ENCODE data around the gene IFT27. TPM values are rescaled to one million over a fixed set of nuclear protein-coding genes. Genes with fewer than 3 reads are reported as not detected.

Gene IFT27
- total RNA-seq, 1 experiment from 2014 or later: 19.9 TPM

- H3K79me2 ChIP-seq (ENCODE audit: low read length): no peaks in the 10 kb centered on the region
- H3K4me1 ChIP-seq (ENCODE audit: insufficient read depth, low read length): no peaks in the 10 kb centered on the region
- no peak overlapping the region for H3K9ac ChIP-seq (ENCODE audit: low read length)
- H3K27ac ChIP-seq (ENCODE audit: low read length): no peak overlapping the region
- no peaks in the 10 kb centered on the region for H3K9me3 ChIP-seq (ENCODE audit: low read length)
- no peak for ATAC-seq
- no peaks in the 10 kb centered on the region for H3K9me2 ChIP-seq (replicated peaks; ENCODE audit: low read length)
- H2AFZ ChIP-seq (ENCODE audit: low read length): no peak overlapping the region
- no peaks in the 10 kb centered on the region for H4K20me1 ChIP-seq (ENCODE audit: low read length)
- POLR2A ChIA-PET (ENCODE audit: unreplicated experiment): no interaction called here
- 0 out of 2 replicates have a peak, but pooled peaks cover under 1% of the 10 kb centered on the region for H3K27me3 ChIP-seq (ENCODE audit: low read length)
- intact Hi-C loops (cut with micrococcal nuclease): no loop called here
- H3K4me3 ChIP-seq (ENCODE audit: low read length): no peak overlapping the region
- no peak for DNase-seq
- no TSS peak for BruUV-seq (replicated peaks)
- H3F3A ChIP-seq (ENCODE audit: low read length, unreplicated experiment): no peaks in the 10 kb centered on the region
- CTCF ChIA-PET: no interaction called here
- TF ChIP-seq, protein P1, sequence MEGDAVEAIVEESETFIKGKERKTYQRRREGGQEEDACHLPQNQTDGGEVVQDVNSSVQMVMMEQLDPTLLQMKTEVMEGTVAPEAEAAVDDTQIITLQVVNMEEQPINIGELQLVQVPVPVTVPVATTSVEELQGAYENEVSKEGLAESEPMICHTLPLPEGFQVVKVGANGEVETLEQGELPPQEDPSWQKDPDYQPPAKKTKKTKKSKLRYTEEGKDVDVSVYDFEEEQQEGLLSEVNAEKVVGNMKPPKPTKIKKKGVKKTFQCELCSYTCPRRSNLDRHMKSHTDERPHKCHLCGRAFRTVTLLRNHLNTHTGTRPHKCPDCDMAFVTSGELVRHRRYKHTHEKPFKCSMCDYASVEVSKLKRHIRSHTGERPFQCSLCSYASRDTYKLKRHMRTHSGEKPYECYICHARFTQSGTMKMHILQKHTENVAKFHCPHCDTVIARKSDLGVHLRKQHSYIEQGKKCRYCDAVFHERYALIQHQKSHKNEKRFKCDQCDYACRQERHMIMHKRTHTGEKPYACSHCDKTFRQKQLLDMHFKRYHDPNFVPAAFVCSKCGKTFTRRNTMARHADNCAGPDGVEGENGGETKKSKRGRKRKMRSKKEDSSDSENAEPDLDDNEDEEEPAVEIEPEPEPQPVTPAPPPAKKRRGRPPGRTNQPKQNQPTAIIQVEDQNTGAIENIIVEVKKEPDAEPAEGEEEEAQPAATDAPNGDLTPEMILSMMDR (conservative IDR thresholded peaks at IDR 0.05; ENCODE audit: low read depth, low read length): no peak
- no peak for TF ChIP-seq EZH2phosphoT487 (IDR thresholded peaks at IDR 0.05; ENCODE audit: borderline replicate concordance, low read length)
- no peak for TF ChIP-seq EZH2 (IDR thresholded peaks at IDR 0.05; ENCODE audit: low read length, unreplicated experiment)
- no peaks in the 10 kb centered on the region for H3K36me3 ChIP-seq (ENCODE audit: low read depth, low read length)
- H3K4me2 ChIP-seq (ENCODE audit: low read length): no peak overlapping the region
Measured at GRCh38 chr22:36729321-36729720, 46.6 kb downstream of the IFT27 start.

- intact Hi-C loops (cut with micrococcal nuclease): no loop called here
Measured at GRCh38 chr22:36728505-36728904, 47.4 kb downstream of the IFT27 start.

DNA sequence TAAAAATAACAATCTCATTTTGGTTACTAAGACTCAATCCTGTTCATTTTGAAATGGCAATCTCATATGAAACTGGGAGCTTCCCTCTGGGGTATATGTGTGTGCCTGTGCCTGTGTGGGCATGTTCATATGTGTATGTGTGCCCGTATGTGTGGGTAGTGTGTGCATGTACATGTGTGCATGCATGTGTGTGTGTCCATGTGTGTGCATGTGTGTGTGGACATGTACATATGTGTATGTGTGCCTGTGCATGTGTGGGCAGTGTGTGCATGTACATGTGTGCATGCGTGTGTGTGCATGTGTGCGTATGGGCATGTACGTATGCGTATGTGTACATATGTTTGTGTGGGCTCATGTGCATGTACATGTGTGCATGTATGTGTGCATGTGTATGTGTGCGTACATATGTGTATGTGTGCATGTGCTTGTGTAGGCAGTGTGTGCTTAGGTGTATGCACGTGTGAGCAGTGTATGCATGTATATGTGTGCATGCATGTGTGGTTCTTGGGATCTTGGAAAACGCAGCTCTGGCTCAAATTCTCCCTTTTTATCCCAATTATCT, 47.9 kb downstream of the IFT27 start:
- H3K27ac ChIP-seq (ENCODE audit: low read length): no peak overlapping the region
- no TSS peak for BruUV-seq (replicated peaks)
- ChIA-PET POLR2A (ENCODE audit: unreplicated experiment) (no interaction called here), CTCF (no interaction called here)
- H4K20me1 ChIP-seq (ENCODE audit: low read length): no peaks in the 10 kb centered on the region
- ATAC-seq (no peak), DNase-seq (no peak)
- peaks cover 10% of the 10 kb centered on the region; the same call in 1 of the 2 replicates for H3K27me3 ChIP-seq (ENCODE audit: low read length)
- H3K9ac ChIP-seq (ENCODE audit: low read length): no peak overlapping the region
- no peak for TF ChIP-seq EZH2 (IDR thresholded peaks at IDR 0.05; ENCODE audit: low read length, unreplicated experiment)
- TF ChIP-seq, protein P1 (conservative IDR thresholded peaks at IDR 0.05; ENCODE audit: low read depth, low read length): no peak
- TF ChIP-seq EZH2phosphoT487 (IDR thresholded peaks at IDR 0.05; ENCODE audit: borderline replicate concordance, low read length): no peak
- H3K4me2 ChIP-seq (ENCODE audit: low read length): no peak overlapping the region
- H3K4me3 ChIP-seq (ENCODE audit: low read length): no peak overlapping the region
- H3K4me1 ChIP-seq (ENCODE audit: insufficient read depth, low read length): no peaks in the 10 kb centered on the region
- H3F3A ChIP-seq (ENCODE audit: low read length, unreplicated experiment): no peaks in the 10 kb centered on the region
- intact Hi-C loops (cut with micrococcal nuclease): no loop called here
- no peaks in the 10 kb centered on the region for H3K79me2 ChIP-seq (ENCODE audit: low read length)
- no peak overlapping the region for H2AFZ ChIP-seq (ENCODE audit: low read length)
- H3K9me2 ChIP-seq (replicated peaks; ENCODE audit: low read length): no peaks in the 10 kb centered on the region
- no peaks in the 10 kb centered on the region for H3K36me3 ChIP-seq (ENCODE audit: low read depth, low read length)
- no peaks in the 10 kb centered on the region for H3K9me3 ChIP-seq (ENCODE audit: low read length)

More at GRCh38 chr22:36728505-36728904, 47.4 kb downstream of the IFT27 start:
- BruUV-seq (replicated peaks): no TSS peak
- Histone ChIP-seq H3K9ac (ENCODE audit: low read length) (no peak overlapping the region), H3K4me2 (ENCODE audit: low read length) (no peak overlapping the region), H3K27me3 (ENCODE audit: low read length) (peaks cover 8% of the 10 kb centered on the region; the same call in 1 of the 2 replicates), H3K9me2 (replicated peaks; ENCODE audit: low read length) (no peaks in the 10 kb centered on the region), H3K4me3 (ENCODE audit: low read length) (no peak overlapping the region), H3K79me2 (ENCODE audit: low read length) (no peaks in the 10 kb centered on the region), H2AFZ (ENCODE audit: low read length) (no peak overlapping the region), H4K20me1 (ENCODE audit: low read length) (no peaks in the 10 kb centered on the region), H3F3A (ENCODE audit: low read length, unreplicated experiment) (no peaks in the 10 kb centered on the region), H3K27ac (ENCODE audit: low read length) (no peak overlapping the region), H3K4me1 (ENCODE audit: insufficient read depth, low read length) (no peaks in the 10 kb centered on the region), H3K36me3 (ENCODE audit: low read depth, low read length) (no peaks in the 10 kb centered on the region), H3K9me3 (ENCODE audit: low read length) (no peaks in the 10 kb centered on the region)
- ChIA-PET CTCF (no interaction called here), POLR2A (ENCODE audit: unreplicated experiment) (no interaction called here)
- no peak for ATAC-seq
- TF ChIP-seq, protein P1 (conservative IDR thresholded peaks at IDR 0.05; ENCODE audit: low read depth, low read length): no peak
- TF ChIP-seq EZH2phosphoT487 (IDR thresholded peaks at IDR 0.05; ENCODE audit: borderline replicate concordance, low read length) (no peak), EZH2 (IDR thresholded peaks at IDR 0.05; ENCODE audit: low read length, unreplicated experiment) (no peak)
- DNase-seq: no peak
